ENCODE measurements around the gene FREM2. TPM values are rescaled to one million over a fixed set of nuclear protein-coding genes. Genes with fewer than 3 reads are reported as not detected.

FREM2 gene
- total RNA-seq, 3 donors from 2014 or later (not counting 1 experiment from before 2014, with no cell fraction given), result not detected

DNA sequence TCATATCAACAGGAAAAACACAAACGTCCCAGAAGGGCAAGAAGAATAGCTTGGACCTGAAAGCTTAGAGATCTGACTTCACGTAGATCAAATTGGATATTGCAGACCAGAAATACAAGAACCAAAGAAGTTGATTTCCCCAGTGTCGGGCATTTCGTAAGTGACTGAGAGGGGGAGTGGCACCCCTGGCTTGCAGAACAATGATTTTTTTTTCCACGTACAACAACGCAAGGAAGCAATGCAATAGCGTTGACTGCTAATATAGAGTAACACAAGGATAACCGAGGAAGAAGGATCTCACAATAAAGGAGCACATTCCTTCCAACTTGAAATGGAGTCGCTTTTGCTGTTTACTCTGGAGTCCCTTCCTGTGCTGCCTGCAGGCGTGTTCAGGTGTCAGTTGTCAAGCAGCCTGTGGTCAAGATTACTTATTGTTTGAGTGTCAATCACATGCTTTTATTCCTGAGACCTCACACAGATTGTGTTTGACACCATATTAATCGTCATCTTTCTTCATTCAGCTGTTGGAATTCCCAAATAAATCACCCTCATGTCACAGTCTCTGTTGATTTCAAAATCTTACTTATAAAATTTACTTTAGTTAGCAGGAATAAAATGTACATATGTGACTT, 139.4 kb downstream of the FREM2 start:
- Histone ChIP-seq H3K27ac (ENCODE audit: low read length) (no peak overlapping the region), H3K27me3 (ENCODE audit: control insufficient read depth, insufficient read depth, low read length) (no peaks in the 10 kb centered on the region), H3K4me1 (ENCODE audit: control insufficient read depth, insufficient read depth, low read length) (no peaks in the 10 kb centered on the region), H3K9me3 (ENCODE audit: control insufficient read depth, insufficient read depth, low read length) (no peaks in the 10 kb centered on the region), H3K4me3 (ENCODE audit: low read length) (no peak overlapping the region), H3K36me3 (ENCODE audit: control insufficient read depth, insufficient read depth, low read length) (no peaks in the 10 kb centered on the region)
- ATAC-seq, result no peak
- 77% methylated on average over 11 of the region's 11 CpGs for WGBS (ENCODE audit: insufficient coverage)
- TF ChIP-seq, protein P1, sequence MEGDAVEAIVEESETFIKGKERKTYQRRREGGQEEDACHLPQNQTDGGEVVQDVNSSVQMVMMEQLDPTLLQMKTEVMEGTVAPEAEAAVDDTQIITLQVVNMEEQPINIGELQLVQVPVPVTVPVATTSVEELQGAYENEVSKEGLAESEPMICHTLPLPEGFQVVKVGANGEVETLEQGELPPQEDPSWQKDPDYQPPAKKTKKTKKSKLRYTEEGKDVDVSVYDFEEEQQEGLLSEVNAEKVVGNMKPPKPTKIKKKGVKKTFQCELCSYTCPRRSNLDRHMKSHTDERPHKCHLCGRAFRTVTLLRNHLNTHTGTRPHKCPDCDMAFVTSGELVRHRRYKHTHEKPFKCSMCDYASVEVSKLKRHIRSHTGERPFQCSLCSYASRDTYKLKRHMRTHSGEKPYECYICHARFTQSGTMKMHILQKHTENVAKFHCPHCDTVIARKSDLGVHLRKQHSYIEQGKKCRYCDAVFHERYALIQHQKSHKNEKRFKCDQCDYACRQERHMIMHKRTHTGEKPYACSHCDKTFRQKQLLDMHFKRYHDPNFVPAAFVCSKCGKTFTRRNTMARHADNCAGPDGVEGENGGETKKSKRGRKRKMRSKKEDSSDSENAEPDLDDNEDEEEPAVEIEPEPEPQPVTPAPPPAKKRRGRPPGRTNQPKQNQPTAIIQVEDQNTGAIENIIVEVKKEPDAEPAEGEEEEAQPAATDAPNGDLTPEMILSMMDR (IDR thresholded peaks at IDR 0.05), result no peak
- no peak overlapping the region for H3K27ac Mint-ChIP-seq
- intact Hi-C loops (cut with micrococcal nuclease), result no loop called here
- H3K27me3 Mint-ChIP-seq (ENCODE audit: low read depth in 2 of 2), result no peaks in the 10 kb centered on the region
- H3K36me3 Mint-ChIP-seq, result no peaks in the 10 kb centered on the region
- H3K4me3 Mint-ChIP-seq, result no peak overlapping the region
- peaks cover 12% of the 10 kb centered on the region in 2 donors for H3K9me3 Mint-ChIP-seq
- DNase-seq, result no peak
- no peaks in the 10 kb centered on the region for H3K4me1 Mint-ChIP-seq

DNA sequence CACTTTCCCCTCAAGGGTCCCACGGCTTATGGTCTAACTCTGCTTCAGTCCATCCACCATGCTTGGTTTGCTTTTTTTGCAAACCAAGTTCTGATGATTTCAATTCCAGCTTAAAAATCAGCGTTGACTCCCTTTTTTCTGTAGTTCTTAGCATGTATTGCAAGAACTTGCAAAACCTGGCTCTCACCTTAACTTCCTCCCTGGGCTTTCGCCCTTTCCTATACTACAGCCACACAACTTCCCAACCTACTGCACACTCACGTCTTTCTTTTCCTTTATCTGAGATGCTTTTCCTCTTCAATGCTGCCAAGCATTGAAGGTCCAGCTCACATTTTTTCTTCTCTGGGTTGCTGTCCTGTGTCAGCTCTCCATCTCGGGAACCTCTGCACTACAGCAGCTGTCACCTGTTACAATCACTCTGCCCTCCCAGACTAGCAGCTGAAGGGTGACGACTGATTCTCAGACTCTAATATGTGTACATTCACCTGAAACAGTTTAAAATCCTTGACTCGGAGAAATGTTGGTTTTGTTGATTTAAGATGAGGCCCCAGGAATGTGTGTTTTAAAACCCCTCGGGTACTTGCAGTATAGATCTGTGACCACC, 143.7 kb downstream of the FREM2 start:
- Mint-ChIP-seq H3K9me3 (peaks cover 2 to 6% of the 10 kb centered on the region in 2 donors), H3K4me1 (no peaks in the 10 kb centered on the region), H3K36me3 (no peaks in the 10 kb centered on the region), H3K4me3 (no peak overlapping the region), H3K27ac (no peak overlapping the region), H3K27me3 (ENCODE audit: low read depth in 2 of 2) (no peaks in the 10 kb centered on the region)
- intact Hi-C loops (cut with micrococcal nuclease), result no loop called here
- Histone ChIP-seq H3K36me3 (ENCODE audit: control insufficient read depth, insufficient read depth, low read length) (no peaks in the 10 kb centered on the region), H3K27me3 (ENCODE audit: control insufficient read depth, insufficient read depth, low read length) (no peaks in the 10 kb centered on the region), H3K9me3 (ENCODE audit: control insufficient read depth, insufficient read depth, low read length) (no peaks in the 10 kb centered on the region), H3K27ac (ENCODE audit: low read length) (no peak overlapping the region), H3K4me1 (ENCODE audit: control insufficient read depth, insufficient read depth, low read length) (no peaks in the 10 kb centered on the region), H3K4me3 (ENCODE audit: low read length) (no peak overlapping the region)
- 82% methylated on average over 8 of the region's 8 CpGs for WGBS (ENCODE audit: insufficient coverage)
- no peak for DNase-seq
- no peak for ATAC-seq
- TF ChIP-seq, protein P1 (IDR thresholded peaks at IDR 0.05), result no peak

- Mint-ChIP-seq H3K27me3 (ENCODE audit: low read depth in 2 of 2) (no peaks in the 10 kb centered on the region), H3K4me3 (no peak overlapping the region), H3K27ac (no peak overlapping the region), H3K9me3 (peaks cover 5 to 6% of the 10 kb centered on the region in 2 donors), H3K36me3 (no peaks in the 10 kb centered on the region), H3K4me1 (no peaks in the 10 kb centered on the region)
- 0% methylated on average over 1 of the region's 1 CpG for WGBS (ENCODE audit: insufficient coverage)
- H3K27ac ChIP-seq (ENCODE audit: low read length), result no peak overlapping the region
- ATAC-seq (no peak), DNase-seq (no peak)
- TF ChIP-seq, protein P1 (IDR thresholded peaks at IDR 0.05), result no peak
- H3K27me3 ChIP-seq (ENCODE audit: control insufficient read depth, insufficient read depth, low read length), result no peaks in the 10 kb centered on the region
- H3K4me3 ChIP-seq (ENCODE audit: low read length), result no peak overlapping the region
- H3K4me1 ChIP-seq (ENCODE audit: control insufficient read depth, insufficient read depth, low read length), result no peaks in the 10 kb centered on the region
- peaks cover 4% of the 10 kb centered on the region for H3K9me3 ChIP-seq (ENCODE audit: control insufficient read depth, insufficient read depth, low read length)
- intact Hi-C loops (cut with micrococcal nuclease), result no loop called here
- no peaks in the 10 kb centered on the region for H3K36me3 ChIP-seq (ENCODE audit: control insufficient read depth, insufficient read depth, low read length)
Observed at GRCh38 chr13:38844581-38844980, 157.7 kb downstream of the FREM2 start.

Measured in natural killer cell (primary cell).